ENCODE results near the gene CHRM2. TPM values are rescaled to one million over a fixed set of nuclear protein-coding genes. Genes with fewer than 3 reads are reported as not detected.

CHRM2 gene
- total RNA-seq, 1 experiment from 2014 or later = not detected

DNA sequence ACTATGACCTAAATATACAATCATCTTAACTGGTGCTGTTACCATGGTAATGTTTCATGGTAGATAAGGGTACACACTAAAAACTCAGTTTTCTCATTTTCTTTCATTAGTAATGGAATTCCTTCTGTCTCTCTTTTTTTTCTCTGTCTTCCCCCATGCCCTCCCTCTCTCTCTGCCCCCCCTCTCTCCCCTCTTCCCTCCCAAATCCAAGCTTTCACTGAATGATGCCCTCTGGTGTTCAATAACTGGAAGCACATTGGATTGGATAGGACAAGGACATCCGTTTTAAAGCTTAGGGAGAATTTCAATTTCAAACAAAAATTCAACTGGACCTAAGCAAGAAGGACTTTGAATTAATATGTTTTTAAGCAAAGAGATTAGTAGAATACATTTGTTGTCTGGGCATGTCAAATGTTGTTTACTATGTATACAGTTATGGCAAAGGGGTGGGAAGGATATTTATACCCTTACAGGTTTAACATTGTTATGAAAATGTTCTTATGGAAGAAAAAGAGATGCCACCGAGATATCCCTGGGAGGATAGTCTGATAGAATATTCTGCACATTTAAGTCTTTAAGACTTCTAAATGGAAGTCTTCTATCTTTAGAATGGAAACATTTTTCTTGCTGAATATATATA, 6.1 kb downstream of the CHRM2 start:
- Mint-ChIP-seq H3K27me3 (ENCODE audit: low read depth) (peaks cover 49% of the 10 kb centered on the region), H3K27ac (no peak overlapping the region), H3K4me1 (peaks cover 40 to 51% of the 10 kb centered on the region in 2 experiments), H3K4me3 (no peak overlapping the region), H3K36me3 (ENCODE audit: insufficient read depth in 1 of 3, low read depth in 3 of 3) (no peaks in the 10 kb centered on the region), H3K9me3 (no peaks in the 10 kb centered on the region; a peak in 2 of 5 replicates)
- H3K9me3 ChIP-seq (ENCODE audit: control insufficient read depth, low read depth, low read length) = no peaks in the 10 kb centered on the region
- no peak for DNase-seq
- no peak overlapping the region for H3T11ph ChIP-seq (ENCODE audit: low read length)
- H3K79me1 ChIP-seq (ENCODE audit: insufficient read depth, low read depth, low read length, poor library complexity, severe bottlenecking) = no peaks in the 10 kb centered on the region
- no peak overlapping the region for H3K23ac ChIP-seq (ENCODE audit: insufficient read length, low read depth, low read length)
- H3K27me3 ChIP-seq (ENCODE audit: insufficient read depth, low read length) = peaks cover 32% of the 10 kb centered on the region
- no peak overlapping the region for H4K5ac ChIP-seq (ENCODE audit: insufficient read length, low read depth, low read length)
- no peak overlapping the region for H2AK5ac ChIP-seq (ENCODE audit: insufficient read length, low read length)
- no peak overlapping the region for H3K4me2 ChIP-seq (ENCODE audit: insufficient read depth, insufficient read length, low read length)
- peak; percentile 71 for TF ChIP-seq CTCF (conservative IDR thresholded peaks at IDR 0.05)
- H3K4me1 ChIP-seq (ENCODE audit: insufficient read depth, low read length) = no peaks in the 10 kb centered on the region; the same call in 1 of the 2 replicates
- no peak overlapping the region for H2BK12ac ChIP-seq (ENCODE audit: insufficient read length, low read depth, low read length)
- no peaks in the 10 kb centered on the region for H3K79me2 ChIP-seq (ENCODE audit: insufficient read depth, low read length)
- no peak overlapping the region for H3K4ac ChIP-seq (ENCODE audit: low read depth, low read length)
- no peak overlapping the region for H3K18ac ChIP-seq (ENCODE audit: insufficient read length, low read depth, low read length)
- H2BK120ac ChIP-seq (ENCODE audit: low read depth, low read length, poor library complexity, severe bottlenecking) = no peak overlapping the region
- no peak overlapping the region for H4K8ac ChIP-seq (replicated peaks; ENCODE audit: insufficient read length, low read depth, low read length)
- no peak overlapping the region for H2BK15ac ChIP-seq (ENCODE audit: low read depth, low read length)
- H3K27ac ChIP-seq (ENCODE audit: insufficient read length, low read depth, low read length) = no peak overlapping the region
- peaks cover 18% of the 10 kb centered on the region for H3K23me2 ChIP-seq (ENCODE audit: insufficient read length, low read depth, low read length, poor library complexity, severe bottlenecking)
- no peaks in the 10 kb centered on the region for H4K20me1 ChIP-seq (ENCODE audit: control insufficient read depth, insufficient read depth, insufficient read length)
- no CpG with 5 or more reads among the region's 2 CpGs for WGBS (ENCODE audit: extremely low coverage, insufficient read length, low lambda C conversion rate)
- no peak overlapping the region for H4K91ac ChIP-seq (ENCODE audit: insufficient read length, low read depth, low read length)
- no peak overlapping the region for H2BK5ac ChIP-seq (ENCODE audit: insufficient read length, low read length)
- H2BK20ac ChIP-seq (ENCODE audit: low read depth, low read length, poor library complexity, severe bottlenecking) = no peak overlapping the region
- H2AFZ ChIP-seq (ENCODE audit: low read length) = no peak overlapping the region
- H3K56ac ChIP-seq (ENCODE audit: insufficient read length, low read depth, low read length) = no peak overlapping the region
- H3K9ac ChIP-seq (ENCODE audit: extremely low read depth, insufficient read length, low read length) = no peak overlapping the region
- no peak overlapping the region for H3K14ac ChIP-seq (ENCODE audit: insufficient read depth, low read length)
